HG03095 (cell line): ENCODE measurements around the gene TTC19.
A peak's percentile ranks its signal among the peaks of the same experiment; 100 is the strongest.
"Not testable (repeated sequence)": the region's sequence is repeated elsewhere in the genome, so short reads cannot be mapped to it uniquely, and the experiment has no call there.

Experiments used
- ATAC-seq: cut with Tn5 transposase; IDR thresholded peaks from one replicate; pipeline ENCODE4 v1.9.1; 2021; ENCODE audit warnings: moderate library complexity; ENCODE audit not compliant: unreplicated experiment

TTC19 gene

GRCh38 chr17:15972497-15972951 lies 27.1 kb upstream of the TTC19 start:
- ATAC-seq, result no peak

DNA sequence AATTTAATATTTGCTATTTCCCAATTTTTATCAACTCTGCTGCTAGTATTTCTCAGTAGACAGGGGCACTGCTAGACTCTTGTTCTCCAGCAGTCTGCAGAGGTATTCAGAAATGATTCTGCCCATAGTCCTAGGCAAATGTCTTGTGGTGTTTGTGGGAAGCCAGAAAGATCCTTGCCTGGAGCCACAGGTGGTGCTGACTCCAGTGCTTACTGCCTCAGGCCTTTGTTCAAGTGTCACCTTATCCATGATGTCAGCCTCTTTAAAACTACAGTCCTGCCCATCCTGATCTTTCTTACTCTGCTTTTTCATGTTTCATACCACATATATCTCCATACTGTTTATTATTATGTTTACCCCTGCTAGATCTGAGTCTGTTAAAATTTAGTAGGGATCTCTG lies 26.6 kb upstream of the TTC19 start:
- no peak for ATAC-seq

- ATAC-seq, result no peak
Observed at GRCh38 chr17:15973834-15974233, 25.8 kb upstream of the TTC19 start.

GRCh38 chr17:15977894-15978293 lies 21.7 kb upstream of the TTC19 start:
- ATAC-seq, result no peak

GRCh38 chr17:15978606-15979005 lies 21.0 kb upstream of the TTC19 start:
- ATAC-seq, result no peak

GRCh38 chr17:15979013-15979412 lies 20.6 kb upstream of the TTC19 start:
- ATAC-seq, result not testable (repeated sequence)

GRCh38 chr17:15981208-15981607 lies 18.4 kb upstream of the TTC19 start:
- ATAC-seq, result peak; percentile 72

- ATAC-seq, result no peak
Observed at GRCh38 chr17:15981646-15982580, 17.7 kb upstream of the TTC19 start.

DNA sequence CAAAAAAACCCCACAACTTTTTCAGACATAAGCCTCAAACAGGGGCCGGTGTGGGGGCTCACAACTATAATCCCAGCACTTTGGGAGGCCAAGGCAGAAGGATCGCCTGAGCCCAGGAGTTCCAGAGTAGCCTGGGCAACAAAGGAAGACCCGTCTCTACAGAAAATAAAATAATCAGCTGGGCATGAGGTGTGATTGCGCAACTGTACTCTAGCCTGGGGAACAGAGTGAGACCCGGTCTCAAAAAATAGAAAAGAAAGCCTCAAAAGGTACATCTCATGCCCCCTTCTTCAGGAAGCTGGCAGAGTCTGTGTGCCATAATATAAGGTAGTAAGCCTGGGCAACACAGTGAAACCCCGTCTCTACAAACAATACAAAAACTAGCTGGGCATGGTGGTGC lies 3.3 kb upstream of the TTC19 start:
- ATAC-seq, result no peak

DNA sequence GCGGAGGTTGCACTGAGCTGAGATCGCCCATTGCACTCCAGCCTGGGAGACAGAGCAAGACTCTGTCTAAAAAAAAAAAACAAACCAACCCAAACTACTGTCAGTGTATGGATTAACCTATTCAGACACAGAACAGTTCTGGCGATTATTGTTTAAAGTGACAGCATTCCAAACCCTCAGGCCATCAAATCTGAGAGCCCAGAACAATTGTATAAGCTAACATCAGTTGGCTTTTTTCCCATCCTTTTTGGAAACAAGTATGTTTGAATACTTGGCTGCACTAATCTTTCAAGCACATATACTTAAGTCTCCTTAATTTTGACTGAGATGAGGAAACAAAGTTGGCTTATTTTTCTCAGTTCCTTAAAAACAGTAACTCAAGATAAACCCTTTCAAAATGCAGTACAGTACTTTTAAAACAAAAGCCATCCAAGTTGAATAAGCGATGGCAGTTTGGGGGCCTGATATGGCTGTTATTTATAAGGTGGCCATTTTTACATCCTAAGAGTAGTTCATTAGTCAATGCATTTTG lies 1.5 kb upstream of the TTC19 start:
- ATAC-seq, result no peak

DNA sequence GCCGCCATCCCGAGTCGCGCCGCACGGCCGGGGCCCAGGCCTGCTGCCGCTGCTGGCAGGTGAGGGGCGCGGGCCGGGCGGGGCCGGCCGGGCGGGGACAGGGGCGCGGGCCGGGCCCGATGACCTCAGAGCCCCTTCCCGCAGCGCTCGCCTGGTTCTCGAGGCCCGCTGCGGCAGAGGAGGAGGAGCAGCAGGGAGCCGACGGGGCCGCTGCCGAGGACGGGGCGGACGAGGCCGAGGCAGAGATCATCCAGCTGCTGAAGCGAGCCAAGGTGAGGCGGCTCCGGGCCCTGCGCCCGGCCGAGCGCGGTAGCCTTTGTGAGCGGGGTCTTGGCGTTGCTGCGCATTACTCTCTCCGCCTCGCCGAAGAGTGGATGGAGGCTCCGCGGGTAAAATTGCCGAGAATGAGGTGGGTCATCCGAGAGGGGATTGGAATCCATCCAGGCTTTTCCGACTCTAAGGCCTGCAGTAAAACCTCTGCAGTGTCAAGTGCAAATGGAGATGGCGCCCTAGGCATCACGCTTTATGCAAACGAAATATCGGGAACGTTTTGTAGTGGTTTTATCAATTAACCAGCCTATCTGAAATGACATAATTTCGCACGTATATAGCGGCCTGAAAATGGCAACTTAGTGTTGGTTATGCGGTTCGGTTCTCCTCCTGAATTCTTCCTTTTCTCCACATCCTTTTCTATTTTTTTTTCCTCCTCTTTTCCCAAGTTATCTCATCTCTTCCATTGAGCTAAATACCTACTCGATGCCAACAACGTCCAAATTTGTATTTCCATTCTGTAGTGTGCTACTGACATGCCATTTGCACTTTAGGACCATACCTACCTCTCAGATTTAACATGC lies 577 bp downstream of the TTC19 start:
- peak; percentile 39 for ATAC-seq

DNA sequence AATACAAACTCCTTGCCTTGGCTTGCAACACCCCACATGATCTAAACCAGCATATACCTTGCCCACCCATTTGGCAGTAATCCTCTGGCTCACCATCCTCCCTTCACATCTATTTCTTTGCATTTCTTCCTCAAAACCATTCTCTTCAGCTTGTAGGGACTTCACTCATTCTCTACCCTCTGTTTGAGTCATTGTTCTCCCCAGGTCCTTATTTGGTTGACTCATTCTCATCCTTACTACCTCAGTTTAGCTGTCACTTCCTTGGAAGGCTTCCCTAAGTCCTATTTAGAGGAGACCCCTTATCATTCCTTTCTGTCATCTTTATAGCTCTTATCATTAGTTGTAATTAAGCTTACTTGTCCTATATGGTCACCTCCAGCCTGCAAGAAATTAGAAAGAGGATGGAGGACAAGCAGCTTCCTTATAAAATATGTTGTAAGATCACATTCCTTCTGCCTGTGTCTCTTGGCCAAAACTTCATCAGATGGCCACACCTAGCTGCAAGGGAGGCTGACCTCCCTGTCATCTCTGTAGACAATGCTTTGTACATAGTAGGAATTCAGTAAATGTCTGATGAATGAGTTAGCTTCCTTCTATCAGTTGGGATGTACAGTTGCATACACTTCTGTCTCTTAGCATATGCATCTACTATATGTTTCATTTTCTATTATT lies 1.7 kb downstream of the TTC19 start:
- no peak for ATAC-seq

DNA sequence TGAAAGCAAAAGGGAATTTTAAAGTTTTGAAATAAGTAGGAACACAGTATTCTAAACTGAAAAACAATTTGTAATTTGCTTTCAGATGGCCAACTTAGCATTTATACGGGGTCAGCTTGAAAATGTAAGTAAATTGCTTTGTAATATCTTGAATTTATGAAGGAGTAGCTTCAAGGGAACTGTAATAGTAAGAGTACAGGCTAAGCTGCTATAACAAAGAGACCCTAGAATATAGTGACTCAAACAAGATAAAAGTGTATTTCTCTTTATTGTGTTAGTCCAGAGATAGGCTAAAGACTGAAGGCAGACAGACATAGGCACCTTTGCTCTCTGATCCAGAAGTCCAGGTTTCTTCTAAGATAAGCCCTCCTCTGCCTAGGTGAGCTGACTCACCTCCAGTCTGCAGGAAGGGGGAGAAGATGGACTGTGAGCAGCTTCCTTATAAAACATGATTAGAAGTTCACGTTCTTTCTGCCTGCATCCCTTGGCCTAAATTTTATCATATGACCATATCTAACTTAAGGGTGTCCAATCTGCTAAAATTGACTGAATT lies 3.2 kb downstream of the TTC19 start:
- no peak for ATAC-seq

GRCh38 chr17:16003841-16004240 lies 4.2 kb downstream of the TTC19 start:
- no peak for ATAC-seq

DNA sequence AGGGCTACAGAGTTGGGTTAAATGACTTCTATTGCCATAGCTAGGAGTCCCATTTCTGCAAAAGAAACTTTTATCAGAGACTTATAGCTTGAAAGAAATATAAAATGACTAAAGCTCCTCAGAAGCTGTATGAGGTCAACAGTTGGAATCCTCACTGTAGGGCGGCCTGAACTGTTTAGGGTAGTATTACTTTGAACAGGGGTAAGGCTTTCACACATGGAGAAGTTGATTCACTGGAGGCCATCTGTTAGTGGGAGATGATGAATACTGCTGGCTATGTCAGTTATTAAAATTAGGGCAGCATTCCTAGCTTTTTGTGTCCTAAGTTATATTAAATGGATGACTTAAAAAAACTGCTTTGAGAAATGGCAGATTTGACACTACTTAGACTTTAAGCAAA lies 6.0 kb downstream of the TTC19 start:
- ATAC-seq, result no peak

DNA sequence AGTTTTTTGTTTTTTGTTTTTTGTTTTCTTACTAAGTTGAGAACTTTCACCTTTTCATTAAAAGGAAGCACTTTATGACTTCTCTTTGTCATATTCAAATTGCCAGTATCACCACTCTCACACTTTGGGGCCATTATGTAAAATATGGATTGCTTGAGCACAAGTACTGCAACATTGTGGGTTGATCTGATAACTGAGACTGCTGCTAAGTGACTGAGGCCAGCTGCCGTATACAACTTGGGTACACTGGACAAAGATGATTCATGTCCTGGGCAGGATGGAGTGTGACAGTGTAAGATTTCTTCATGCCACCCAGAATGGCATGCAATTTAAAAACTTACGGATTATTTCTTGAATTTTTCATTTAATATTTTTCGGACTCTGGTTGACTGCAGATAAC lies 7.8 kb downstream of the TTC19 start:
- ATAC-seq, result no peak

DNA sequence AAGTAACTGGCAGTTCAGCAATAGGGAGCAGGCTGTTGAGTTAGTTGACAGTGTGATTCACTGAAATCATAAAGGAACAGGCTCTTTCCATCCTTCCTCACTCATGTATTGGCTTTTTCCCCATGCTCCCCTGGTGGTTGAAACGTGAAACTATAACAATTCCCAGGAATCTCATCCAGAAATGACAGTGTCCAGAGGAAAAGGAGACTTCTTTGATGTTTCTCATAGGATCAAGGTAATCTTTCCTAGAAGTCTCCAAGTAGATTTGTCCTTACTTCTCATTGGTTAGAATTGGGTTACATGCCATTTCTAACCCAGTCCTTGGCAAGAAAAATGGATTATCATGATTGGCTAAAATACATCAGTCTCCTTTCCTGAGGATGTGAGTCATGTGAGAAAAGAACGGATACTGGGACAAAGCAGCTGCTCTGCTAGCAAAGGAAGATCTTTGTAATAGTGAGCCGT lies 14.4 kb downstream of the TTC19 start:
- no peak for ATAC-seq

DNA sequence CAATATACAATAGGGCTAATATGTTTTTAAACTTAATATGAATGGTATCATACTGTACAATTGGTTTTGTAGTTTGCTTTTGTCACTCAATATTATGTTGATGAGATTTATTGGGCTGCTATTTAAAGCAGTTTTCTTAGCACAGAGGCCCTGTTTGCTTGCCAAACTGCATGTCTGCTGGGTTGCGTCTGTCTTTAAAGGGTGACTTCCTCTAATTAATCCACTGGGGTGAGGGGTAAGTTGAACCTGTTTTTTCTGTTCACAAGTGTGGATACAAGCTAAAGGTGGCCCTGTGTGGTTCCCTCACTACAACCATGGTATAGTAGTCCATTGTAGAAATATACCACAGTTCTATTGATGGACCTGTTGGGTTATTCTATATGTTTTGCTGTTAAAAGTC lies 19.7 kb downstream of the TTC19 start:
- no peak for ATAC-seq

DNA sequence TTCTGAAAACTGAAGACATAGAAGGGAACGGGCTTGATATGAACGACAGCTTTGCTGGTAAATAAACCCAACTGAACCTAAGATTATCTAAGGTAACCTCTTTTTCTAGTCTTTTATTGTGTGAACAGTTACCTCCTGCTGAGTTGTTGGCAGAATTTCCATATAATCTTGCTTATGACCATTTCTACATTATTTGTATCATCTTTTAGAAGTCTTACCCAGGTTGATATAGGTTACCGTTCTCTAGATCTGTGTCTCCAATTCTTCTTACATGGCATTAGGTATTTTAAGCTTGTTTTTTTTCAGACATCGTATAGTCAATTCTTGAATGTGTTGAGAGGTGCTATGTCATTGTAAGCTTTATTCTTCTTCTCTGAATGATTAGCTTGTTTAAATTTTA lies 24.3 kb downstream of the TTC19 start:
- no peak for ATAC-seq

DNA sequence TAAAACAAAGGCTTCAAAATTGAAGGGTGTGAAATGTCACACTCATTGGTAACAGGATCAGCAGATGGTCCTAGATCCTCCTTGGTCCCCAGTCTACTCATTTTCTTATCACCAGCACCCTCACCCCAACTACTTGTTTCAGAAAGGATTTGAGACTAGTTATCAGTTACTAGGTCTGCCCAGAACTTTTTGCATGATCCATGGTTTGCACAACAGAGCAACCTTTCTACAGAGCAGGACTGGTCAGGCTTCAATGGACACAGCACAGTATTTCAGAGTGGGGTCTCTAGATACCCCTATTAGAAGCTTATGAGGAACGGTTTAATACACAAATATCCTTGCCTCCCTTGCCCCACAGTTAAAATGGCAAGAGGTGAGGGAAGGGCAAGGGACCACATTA lies 25.6 kb downstream of the TTC19 start:
- ATAC-seq, result no peak

DNA sequence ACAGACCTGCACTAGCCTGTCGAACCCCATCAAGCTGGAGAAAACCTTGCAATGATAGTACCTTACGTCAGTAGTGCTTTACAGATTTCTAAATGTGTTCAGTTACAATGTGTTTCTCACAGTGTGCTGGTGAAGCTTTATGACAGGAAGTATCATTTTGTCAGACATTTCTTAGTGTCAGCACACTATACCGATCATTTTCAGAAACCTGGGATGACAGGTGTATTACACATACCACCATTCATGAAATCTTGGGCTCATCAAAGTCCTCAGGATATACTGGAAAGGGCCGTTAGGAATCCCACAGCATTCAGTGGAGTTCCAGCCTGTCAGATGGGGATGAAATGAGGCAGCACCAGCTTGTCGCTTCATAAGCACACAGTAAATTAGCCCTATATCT lies 27.3 kb downstream of the TTC19 start:
- ATAC-seq, result no peak
